GM13976 (cell line): ENCODE measurements around the gene NUP210.

Experiments used
- DNase-seq: peaks from one replicate; pipeline ENCODE4 v3.0.0; 2012; ENCODE audit warnings: low spot score
- CTCF ChIP-seq: IDR thresholded peaks from 2 replicates; pipeline ENCODE4 v1.5.1; 2012; ENCODE audit warnings: borderline replicate concordance, mild to moderate bottlenecking; ENCODE audit not compliant: insufficient read depth; ENCODE audit errors: extremely low read depth, missing control alignments, control extremely low read depth
- in situ Hi-C: fragments of 300-500 bp; cut with MboI; formaldehyde crosslinking; loops from one replicate; pipeline ENCODE4 v1.12.0; 2022; ENCODE audit warnings: low sequenced_read_pairs, mixed read lengths, inconsistent platforms; ENCODE audit not compliant: unreplicated experiment

The NUP210 gene

DNA sequence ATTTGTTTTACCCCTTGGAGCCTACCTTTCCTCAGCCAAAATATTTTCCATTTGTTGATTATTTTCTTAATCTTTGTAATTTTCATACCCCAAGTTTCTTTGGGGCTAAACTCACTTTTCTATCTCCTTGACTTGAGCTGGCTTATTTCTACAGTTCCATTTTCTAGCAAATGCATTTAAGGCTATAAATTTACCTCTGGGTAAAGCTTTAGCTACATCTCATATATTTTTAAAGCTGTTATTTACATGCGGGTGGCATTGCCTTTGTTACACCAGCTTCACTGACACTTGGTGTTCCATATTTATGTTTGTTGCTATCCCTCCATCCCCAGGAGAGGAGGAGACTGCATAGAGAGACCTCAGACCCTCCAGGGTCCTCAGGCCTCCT, 136.3 kb downstream of the NUP210 start:
- in situ Hi-C loops, result no loop called here
- no peak for TF ChIP-seq CTCF
- DNase-seq, result no peak

DNA sequence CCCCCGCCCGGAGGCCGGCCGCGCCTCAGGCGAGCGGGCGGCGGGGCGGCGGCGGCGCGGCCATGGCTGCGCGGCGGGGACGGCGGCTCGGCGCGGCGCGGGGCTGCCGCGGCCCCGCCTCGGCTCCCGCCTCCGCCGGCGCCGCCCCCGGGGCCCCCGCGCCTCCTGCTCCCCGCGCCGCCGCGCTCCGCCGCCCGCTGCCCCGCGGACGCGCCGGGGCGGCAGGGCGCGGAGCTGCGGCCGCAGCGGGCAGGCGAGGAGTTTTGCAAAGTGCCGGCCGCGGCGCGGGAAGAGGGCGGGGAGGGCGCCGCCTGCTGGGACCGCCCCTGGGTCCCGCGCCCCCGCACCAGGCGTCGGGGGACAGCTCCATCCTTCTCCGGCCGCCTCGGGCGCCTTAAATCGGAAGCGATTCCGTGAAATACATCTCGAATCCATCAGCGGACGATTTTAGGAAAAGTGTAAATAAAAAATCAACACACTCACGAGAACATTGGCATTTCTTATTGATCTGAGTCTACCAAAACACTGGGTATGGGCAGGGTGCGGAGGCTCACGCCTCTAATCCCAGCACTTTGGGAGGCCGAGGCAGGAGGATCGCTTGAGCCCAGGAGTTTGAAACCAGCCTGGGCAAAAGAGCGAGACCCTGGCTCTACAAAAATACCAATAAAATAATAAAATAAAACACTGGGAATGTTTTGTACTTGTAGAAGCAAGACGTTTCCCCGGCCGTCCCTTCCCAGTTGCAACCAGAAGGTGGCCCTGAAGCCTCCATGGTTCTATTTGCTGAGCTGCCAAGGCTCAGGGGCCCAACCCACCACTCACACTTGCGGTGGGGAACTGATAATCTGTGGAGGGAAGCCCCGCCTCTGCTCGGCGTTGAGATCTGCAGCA, 136.9 kb downstream of the NUP210 start:
- DNase-seq, result peak; percentile 70
- no peak for TF ChIP-seq CTCF
- in situ Hi-C loops, result no loop called here

GRCh38 chr3:13282358-13282985, 137.7 kb downstream of the NUP210 start:
- TF ChIP-seq CTCF, result no peak
- in situ Hi-C loops, result no loop called here
- DNase-seq, result peak; percentile 61

DNA sequence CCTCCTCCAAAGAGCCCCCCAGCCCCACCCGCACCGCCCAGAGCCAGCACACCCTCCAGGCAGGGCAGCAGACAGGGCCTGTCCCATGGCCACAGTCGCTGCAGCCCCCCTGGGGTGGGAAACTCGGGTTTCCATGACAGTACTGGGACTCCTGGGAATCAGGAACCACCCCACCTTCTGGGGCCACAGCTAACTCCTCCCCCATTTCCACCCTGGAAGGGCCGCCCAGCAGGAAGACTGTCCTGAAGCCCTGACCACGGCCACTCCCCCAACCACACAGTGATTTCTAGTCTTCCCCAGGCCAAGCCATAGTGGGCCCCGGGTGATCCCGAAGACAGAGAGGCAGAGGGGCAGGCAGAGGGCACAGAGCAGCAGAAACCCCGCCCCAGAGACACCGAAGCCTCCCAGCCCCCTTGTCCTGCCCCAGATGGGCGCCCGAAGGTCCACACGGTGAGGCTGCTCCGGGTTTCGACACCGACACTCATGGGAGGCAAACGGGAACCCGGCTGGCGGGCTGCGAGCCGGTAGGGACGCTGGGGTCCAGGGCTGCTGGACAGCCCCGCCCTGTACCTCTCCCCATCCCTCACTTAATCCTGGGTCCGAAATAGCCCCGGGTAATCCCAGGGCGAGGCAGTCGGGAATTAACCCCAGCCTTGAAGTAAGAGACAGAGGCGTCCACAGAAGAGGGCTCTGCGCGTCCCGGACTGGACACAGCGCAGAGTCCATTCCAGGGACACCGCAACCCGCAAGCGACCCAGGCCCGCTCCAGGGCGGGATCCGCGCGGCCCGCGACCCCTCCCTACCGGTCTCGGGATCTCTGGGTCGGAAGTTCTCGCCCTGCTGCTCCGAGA, 138.4 kb downstream of the NUP210 start:
- in situ Hi-C loops, result no loop called here
- TF ChIP-seq CTCF, result no peak
- no peak for DNase-seq

- DNase-seq, result no peak
- in situ Hi-C loops, result no loop called here
- no peak for TF ChIP-seq CTCF
These were observed 139.2 kb downstream of the NUP210 start for GRCh38 chr3:13280811-13281506.
